Mammary epithelial cell (primary cell): ENCODE data around the gene PLCH1.

Source experiments
- EZH2 ChIP-seq: IDR thresholded peaks from 2 replicates; pipeline ENCODE4 v1.6.1; 2012; ENCODE audit warnings: low read length, inconsistent platforms, borderline replicate concordance
- TF ChIP-seq, protein P1 (sequence below), 2 donors: IDR thresholded peaks in 1 of 2; conservative IDR thresholded peaks in 1 of 2; 2 replicates each; pipeline ENCODE4 v1.5.1; 2011 to 2012; ENCODE audit warnings: inconsistent platforms in 2 of 2, low read length in 2 of 2, mild to moderate bottlenecking in 2 of 2, control low read depth in 1 of 2, low read depth in 1 of 2; ENCODE audit not compliant: insufficient read depth in 1 of 2; ENCODE audit errors: extremely low read depth in 1 of 2

DNA sequence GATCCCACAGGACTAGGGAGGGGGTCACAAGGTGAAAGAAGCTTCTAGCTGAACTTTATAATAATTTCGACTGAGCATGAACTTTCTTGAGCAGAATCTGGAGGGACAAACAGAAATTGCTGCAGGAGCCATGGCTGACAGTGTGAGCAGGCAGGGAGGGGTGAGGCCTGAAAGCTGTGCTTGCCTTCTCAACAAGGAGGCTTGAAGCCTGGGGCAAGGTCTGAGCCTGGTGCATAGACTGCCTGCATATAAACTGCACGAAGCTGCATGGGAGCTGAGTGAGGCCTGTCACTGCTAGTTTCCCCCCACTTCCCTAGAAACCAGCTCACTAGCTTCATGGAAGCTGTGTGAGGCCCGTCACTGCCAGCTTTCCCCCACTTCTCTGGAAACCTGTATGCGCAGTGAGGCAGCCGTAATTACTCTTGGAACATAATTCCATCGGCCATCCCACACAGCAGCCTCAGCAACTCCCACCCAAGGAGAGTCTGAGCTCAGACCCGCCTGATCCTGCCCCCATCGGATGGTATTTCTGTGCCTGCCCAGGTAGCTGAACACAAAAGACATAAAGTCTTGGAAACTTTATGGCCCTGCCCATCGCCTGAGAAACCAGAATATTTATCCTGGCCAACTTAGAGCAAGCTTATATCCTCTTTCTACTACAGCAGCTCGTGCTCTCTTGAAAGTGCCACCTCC lies 136.5 kb downstream of the PLCH1 start:
- TF ChIP-seq, protein P1, sequence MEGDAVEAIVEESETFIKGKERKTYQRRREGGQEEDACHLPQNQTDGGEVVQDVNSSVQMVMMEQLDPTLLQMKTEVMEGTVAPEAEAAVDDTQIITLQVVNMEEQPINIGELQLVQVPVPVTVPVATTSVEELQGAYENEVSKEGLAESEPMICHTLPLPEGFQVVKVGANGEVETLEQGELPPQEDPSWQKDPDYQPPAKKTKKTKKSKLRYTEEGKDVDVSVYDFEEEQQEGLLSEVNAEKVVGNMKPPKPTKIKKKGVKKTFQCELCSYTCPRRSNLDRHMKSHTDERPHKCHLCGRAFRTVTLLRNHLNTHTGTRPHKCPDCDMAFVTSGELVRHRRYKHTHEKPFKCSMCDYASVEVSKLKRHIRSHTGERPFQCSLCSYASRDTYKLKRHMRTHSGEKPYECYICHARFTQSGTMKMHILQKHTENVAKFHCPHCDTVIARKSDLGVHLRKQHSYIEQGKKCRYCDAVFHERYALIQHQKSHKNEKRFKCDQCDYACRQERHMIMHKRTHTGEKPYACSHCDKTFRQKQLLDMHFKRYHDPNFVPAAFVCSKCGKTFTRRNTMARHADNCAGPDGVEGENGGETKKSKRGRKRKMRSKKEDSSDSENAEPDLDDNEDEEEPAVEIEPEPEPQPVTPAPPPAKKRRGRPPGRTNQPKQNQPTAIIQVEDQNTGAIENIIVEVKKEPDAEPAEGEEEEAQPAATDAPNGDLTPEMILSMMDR (conservative IDR thresholded peaks at IDR 0.05 in 1 of 2, IDR thresholded peaks at IDR 0.05 in 1 of 2; ENCODE audit: extremely low read depth in 1 of 2, insufficient read depth in 1 of 2, low read depth in 1 of 2, low read length in 2 of 2), result no peak
- no peak for TF ChIP-seq EZH2
